GM21390 (cell line): ENCODE results near the gene OR7C1.
"Not testable (repeated sequence)": the region's sequence is repeated elsewhere in the genome, so short reads cannot be mapped to it uniquely, and the experiment has no call there.

Experiments
- ATAC-seq: cut with Tn5 transposase; IDR thresholded peaks from one replicate; pipeline ENCODE4 v1.9.1; 2021; ENCODE audit not compliant: unreplicated experiment

OR7C1 gene

GRCh38 chr19:14835011-14835410 is at the start of gene OR7C1, which contains the start of gene OR7A5:
Gene OR7C1 (minus strand): TSS chr19:14835185. CDS start chr19:14800136, 35,049 bp downstream.
Gene OR7A5 (minus strand): TSS chr19:14835185. CDS start chr19:14828241, 6,944 bp downstream.
- ATAC-seq = no peak

GRCh38 chr19:14871619-14872230 is 36.7 kb upstream of the OR7C1 start:
- no peak for ATAC-seq

DNA sequence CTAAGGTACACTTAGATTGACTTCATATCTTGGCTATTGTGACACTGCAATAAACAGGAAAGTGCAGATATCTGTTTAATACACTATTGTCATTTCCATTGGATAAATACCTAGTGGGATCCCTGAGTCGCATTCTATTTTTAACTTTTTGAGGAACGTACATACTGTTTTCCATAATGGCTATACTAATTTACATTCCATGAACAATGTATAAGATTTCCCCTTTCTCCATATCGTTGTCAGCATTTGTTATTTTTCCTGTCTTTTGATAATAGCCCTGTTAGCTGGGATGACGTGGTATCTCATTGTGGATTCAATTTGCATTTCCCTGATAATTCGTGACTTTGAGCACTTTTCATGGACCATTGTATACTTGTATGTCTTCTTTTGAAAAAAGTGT is 33.5 kb upstream of the OR7C1 start:
- no peak for ATAC-seq

- no peak for ATAC-seq
Measured at GRCh38 chr19:14848822-14849221, 13.8 kb upstream of the OR7C1 start, which contains the start of gene OR7A10. Gene OR7A10 (minus strand): TSS chr19:14848922. CDS start chr19:14841877, 7,045 bp downstream.

DNA sequence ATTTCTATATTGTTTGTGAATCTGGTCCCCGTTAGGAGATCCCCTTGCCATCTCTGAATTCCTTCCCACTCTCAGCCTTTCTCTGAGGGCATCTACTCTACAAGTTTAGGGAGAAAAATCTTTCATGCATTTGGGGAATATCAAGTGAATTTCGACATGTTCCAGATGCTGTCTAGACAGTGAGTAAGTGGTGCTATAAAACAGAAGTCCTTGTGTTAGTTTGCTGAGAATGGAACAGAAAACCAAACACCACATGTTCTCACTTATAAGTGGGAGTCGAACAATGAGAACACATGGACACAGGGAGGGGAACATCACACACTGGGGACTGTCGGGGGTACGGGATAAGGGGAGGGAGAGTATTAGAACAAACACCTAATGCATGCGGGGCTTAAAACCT is 8.6 kb upstream of the OR7C1 start:
- ATAC-seq = no peak

DNA sequence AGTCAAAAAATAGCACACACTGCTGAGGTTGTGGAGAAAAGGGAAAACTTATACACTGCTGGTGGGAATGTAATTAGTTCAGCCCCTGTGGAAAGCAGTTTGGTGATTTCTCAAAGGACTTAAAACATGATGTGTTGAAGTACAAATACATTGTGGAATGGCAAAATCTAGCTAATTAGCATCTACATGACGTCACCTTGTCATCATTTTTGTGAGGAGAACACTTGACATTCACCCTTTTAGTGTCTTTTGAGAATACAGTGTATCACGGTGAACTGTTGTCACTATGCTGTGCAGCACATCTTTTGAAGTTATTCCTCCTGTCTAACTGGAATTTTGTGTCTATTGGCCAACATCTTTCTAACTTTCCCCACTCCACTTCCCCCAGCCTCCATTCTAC is 8.2 kb upstream of the OR7C1 start:
- ATAC-seq = no peak

DNA sequence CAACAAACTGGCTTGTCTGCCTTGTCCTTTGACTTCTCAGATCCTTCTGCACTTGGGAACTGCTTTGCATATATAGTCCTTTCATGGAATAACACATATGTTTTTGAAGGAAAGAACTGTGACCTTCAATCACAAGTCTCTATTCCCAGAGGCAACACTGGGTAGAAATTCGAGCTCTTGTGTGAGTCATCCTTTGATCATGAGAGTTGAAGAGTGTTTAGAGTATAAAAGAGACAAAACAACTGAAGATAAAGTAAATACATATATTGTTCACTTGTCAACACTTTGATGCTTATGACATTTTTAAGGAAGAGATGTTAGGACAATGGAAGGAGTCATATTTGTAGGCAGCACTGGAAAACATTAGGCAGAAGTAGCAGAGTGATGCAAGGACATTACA is 5.2 kb upstream of the OR7C1 start:
- ATAC-seq = no peak

DNA sequence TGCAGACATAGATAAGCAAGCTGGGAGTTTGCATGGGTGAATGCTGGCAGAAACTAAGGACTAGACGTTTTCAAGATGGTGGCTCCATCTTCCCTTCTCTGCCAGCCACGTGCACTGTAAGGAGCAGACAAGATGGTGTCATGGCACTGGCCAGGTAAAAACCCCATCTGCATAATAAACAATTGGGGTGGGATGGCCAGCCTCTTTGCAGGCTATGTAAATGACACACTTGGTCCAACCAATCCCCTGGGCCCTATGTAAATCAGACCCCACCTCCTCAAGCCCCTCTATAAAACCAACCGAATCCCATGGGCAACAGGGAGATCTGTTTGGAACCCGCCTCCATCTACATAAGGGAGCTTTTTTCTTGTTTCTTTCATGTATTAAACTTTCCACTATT is 2.4 kb upstream of the OR7C1 start:
- no peak for ATAC-seq

- ATAC-seq = no peak
Measured at GRCh38 chr19:14830702-14831101, 4.3 kb downstream of the OR7C1 start.

- ATAC-seq = no peak
Measured at GRCh38 chr19:14826006-14826405, 9.0 kb downstream of the OR7C1 start.

DNA sequence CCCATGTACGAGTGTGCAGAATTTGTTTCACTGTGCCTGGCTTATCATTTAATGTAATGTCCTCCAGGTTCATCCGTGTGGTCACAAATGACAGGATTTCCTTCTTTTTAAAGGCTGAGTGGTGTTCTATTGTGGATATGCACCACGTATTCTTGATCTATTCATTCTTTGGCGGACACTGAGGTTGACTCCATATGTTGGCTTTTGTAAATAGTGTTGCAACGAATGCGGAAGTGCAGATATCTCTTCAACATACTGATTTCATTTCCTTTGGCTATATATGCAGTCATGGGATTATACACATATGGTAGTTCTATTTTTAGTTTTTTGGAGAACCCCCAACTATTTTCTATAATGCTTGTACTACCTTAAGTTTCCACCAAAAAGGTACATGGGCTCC is 13.0 kb downstream of the OR7C1 start:
- ATAC-seq = no peak

DNA sequence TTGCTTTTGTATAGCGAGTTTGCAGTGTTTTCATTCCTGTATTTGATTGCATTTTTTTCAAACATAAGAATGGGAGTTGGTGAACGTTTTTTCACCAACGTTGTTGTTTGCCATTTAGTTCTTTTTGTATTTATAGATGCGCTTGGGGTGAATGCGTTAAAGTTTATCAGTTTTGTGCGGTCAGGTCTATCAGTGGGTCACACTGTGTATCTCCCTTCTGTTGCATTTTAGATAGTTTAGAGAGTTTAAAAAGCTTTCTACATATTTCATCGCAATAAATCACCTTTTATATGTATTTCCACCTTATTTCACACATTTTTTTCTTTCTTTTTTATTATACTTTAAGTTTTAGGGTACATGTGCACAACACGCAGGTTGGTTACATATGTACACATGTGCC is 16.4 kb downstream of the OR7C1 start:
- ATAC-seq = no peak

DNA sequence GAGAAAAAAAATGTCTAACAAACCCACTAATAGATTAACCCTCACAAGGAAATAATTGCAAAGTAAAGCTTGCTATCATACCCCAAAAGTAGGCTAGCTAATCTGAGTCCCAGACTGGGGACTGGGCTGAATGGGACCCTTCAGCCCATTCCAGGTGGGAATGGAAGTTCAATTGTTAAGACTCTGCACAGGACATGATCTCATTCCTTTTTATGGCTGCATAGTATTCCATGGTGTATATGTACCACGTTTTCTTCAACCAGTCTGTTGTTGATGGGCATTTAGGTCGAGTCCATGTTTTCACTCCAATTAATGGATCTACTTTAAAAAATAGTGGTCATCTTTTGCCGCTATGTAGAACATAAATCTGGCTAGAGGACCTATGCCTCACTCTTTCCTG is 17.9 kb downstream of the OR7C1 start:
- no peak for ATAC-seq

GRCh38 chr19:14814982-14815652 is 19.9 kb downstream of the OR7C1 start:
- ATAC-seq = no peak

DNA sequence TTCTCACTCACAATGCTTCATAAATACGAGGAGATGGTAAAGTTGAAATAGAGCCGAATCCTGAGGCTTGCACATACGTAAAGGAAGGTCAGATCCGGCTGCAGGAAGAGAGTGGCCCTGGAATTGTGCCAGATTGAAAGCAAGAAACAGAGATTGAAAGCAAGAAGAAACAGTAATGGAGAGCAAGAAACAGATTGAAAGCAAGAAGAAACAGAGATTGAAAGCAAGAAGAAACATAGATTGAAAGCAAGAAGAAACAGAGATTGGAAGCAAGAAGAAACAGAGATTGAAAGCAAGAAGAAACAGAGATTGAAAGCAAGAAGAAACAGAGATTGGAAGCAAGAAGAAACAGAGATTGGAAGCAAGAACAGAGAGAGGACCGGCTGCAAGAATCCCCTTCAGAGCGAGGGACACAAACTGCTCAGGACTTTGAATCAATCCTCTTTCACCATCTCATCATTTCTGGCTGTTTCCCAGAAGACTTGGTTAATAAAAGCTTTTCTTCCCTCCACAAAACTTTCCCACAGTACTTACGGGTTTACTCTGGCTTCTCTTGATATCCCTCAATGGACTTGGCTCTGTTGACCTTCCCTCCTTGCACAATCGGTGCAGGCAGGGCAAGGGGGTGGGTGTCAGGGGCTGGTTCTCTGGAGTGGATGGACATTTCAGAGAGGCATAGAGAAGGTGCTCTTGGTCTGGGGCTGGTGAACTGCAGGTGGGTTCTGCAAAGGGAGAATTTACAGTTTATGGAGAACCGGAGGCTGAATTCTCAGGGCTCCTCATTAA is 25.5 kb downstream of the OR7C1 start:
- ATAC-seq = no peak

- no peak for ATAC-seq
Measured at GRCh38 chr19:14804765-14805164, 30.2 kb downstream of the OR7C1 start.

GRCh38 chr19:14798760-14799159 is 36.2 kb downstream of the OR7C1 start:
- ATAC-seq = no peak

- ATAC-seq = no peak
Measured at GRCh38 chr19:14796021-14796420, 39.0 kb downstream of the OR7C1 start.

DNA sequence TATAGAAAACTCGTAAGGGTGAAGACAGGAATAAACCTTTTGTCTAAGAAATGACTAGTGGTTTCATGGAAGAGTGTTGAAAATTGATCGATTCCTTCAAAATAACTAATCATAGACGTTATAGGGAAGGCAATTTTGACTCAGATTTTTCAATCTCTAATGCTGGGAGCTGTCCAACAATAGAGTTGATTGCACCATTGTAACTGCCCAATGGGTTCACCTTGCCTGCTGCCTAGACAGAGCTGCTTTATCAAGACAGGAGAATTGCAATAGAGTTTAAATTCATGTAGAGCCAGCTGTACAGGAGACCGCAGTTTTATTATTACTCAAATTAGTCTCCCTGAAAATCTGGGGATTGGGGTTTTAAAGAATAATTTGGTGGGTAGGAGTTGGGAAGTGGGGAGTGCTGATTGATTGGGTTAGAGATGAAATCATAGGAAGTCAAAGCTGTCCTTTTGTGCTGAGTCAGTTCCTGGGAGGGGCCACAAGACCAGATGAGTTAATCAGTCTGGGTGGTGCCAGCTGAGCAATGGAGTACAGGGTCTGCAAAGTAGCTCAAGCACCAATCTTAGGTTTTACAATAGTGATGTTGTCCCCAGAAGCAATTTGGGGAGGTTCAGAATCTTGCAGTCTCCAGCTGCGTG is 39.8 kb downstream of the OR7C1 start:
- ATAC-seq = no peak

DNA sequence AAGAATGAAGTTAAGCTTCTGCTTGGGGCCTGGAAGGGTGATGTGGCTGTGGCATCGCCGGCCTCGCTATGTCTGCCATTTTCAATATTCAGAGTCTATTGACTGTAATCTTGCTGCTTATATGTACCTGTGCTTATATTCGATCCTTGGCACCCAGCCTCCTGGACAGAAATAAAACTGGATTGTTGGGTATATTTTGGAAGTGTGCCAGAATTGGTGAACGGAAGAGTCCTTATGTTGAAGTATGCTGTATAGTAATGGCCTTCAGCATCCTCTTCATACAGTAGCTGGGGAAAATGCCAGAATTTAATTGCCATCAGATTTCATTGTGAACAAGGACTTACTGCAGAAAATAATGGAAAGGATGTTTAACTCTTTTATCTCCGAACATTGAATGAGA is 42.7 kb downstream of the OR7C1 start:
- not testable (repeated sequence) for ATAC-seq

- ATAC-seq = no peak
Measured at GRCh38 chr19:14786421-14786851, 48.5 kb downstream of the OR7C1 start.
